HG03442 (cell line): ENCODE data around the gene LEKR1.
A peak's percentile ranks its signal among the peaks of the same experiment; 100 is the strongest.

Experiments used
- ATAC-seq: cut with Tn5 transposase; IDR thresholded peaks from one replicate; pipeline ENCODE4 v1.9.1; 2021; ENCODE audit warnings: mild to moderate bottlenecking, moderate library complexity; ENCODE audit not compliant: unreplicated experiment

Gene LEKR1

GRCh38 chr3:157046520-157046919, 220.4 kb downstream of the LEKR1 start:
- no peak for ATAC-seq

- no peak for ATAC-seq
Measured at GRCh38 chr3:157051055-157051454, 224.9 kb downstream of the LEKR1 start.

- ATAC-seq, result no peak
Measured at GRCh38 chr3:157051591-157051990, 225.4 kb downstream of the LEKR1 start.

GRCh38 chr3:157056035-157056434, 229.9 kb downstream of the LEKR1 start:
- ATAC-seq, result no peak

- ATAC-seq, result no peak
Measured at GRCh38 chr3:157058392-157059071, 232.4 kb downstream of the LEKR1 start.

GRCh38 chr3:157059181-157059580, 233.0 kb downstream of the LEKR1 start:
- ATAC-seq, result no peak

GRCh38 chr3:157059661-157060060, 233.5 kb downstream of the LEKR1 start:
- ATAC-seq, result peak; percentile 79

GRCh38 chr3:157061265-157061664, 235.1 kb downstream of the LEKR1 start:
- ATAC-seq, result no peak

GRCh38 chr3:157063469-157063868, 237.3 kb downstream of the LEKR1 start:
- no peak for ATAC-seq

GRCh38 chr3:157063926-157064325, 237.8 kb downstream of the LEKR1 start:
- no peak for ATAC-seq

GRCh38 chr3:157064402-157064801, 238.2 kb downstream of the LEKR1 start:
- peak; percentile 75 for ATAC-seq

GRCh38 chr3:157065201-157065600, 239.0 kb downstream of the LEKR1 start:
- ATAC-seq, result no peak

GRCh38 chr3:157066335-157067098, 240.4 kb downstream of the LEKR1 start:
- ATAC-seq, result no peak

GRCh38 chr3:157067114-157067513, 241.0 kb downstream of the LEKR1 start:
- ATAC-seq, result no peak

GRCh38 chr3:157069406-157069805, 243.3 kb downstream of the LEKR1 start:
- ATAC-seq, result no peak

GRCh38 chr3:157069846-157070677, 243.9 kb downstream of the LEKR1 start:
- no peak for ATAC-seq

GRCh38 chr3:157070678-157070999, 244.5 kb downstream of the LEKR1 start:
- no peak for ATAC-seq

GRCh38 chr3:157071744-157072525, 245.8 kb downstream of the LEKR1 start:
- ATAC-seq, result no peak

GRCh38 chr3:157073810-157074209, 247.7 kb downstream of the LEKR1 start:
- no peak for ATAC-seq

GRCh38 chr3:157074490-157074889, 248.3 kb downstream of the LEKR1 start:
- no peak for ATAC-seq

GRCh38 chr3:157074981-157075380, 248.8 kb downstream of the LEKR1 start:
- ATAC-seq, result no peak
